Glomerular visceral epithelial cell (primary cell): ENCODE results near the gene FAM171A1.

ENCODE experiments used
- DNase-seq: peaks from one replicate; pipeline ENCODE4 v3.0.0-alpha.2; 2016; ENCODE audit errors: extremely low spot score

Gene FAM171A1

GRCh38 chr10:15169555-15170401, 201.3 kb downstream of the FAM171A1 start:
- DNase-seq, result no peak

GRCh38 chr10:15168786-15169554, 202.1 kb downstream of the FAM171A1 start:
- DNase-seq, result peak; percentile 98

GRCh38 chr10:15168291-15168785, 202.8 kb downstream of the FAM171A1 start, which contains the start of gene NMT2:
NMT2 (minus strand) TSS chr10:15168693; CDS start chr10:15168612, 81 bp downstream.
- no peak for DNase-seq

GRCh38 chr10:15167411-15168290, 203.4 kb downstream of the FAM171A1 start:
- DNase-seq, result peak; percentile 68

- no peak for DNase-seq
Measured at GRCh38 chr10:15166325-15166724, 204.8 kb downstream of the FAM171A1 start.

GRCh38 chr10:15163253-15163828, 207.7 kb downstream of the FAM171A1 start:
- DNase-seq, result no peak
